ENCODE measurements around the gene GTPBP2.
"Not testable (repeated sequence)": the region's sequence is repeated elsewhere in the genome, so short reads cannot be mapped to it uniquely, and the experiment has no call there.

Gene GTPBP2

DNA sequence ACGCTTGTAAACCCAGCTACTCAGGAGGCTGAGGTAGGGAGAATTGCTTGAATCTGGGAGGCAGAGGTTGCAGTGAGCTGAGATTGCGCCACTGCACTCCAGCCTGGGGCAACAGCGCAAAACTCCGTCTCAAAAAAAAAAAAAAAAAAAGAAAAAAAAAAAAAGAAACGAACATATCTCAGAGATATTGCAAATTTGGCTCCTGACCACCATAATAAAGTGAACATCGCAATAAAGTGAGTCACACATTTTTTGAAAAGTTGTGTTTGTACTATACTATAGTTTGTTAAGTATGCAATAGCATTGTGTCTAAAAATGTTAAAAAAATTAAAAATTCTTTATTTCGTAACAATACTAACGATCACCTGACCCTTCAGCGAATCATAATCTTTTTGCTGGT, 29.1 kb upstream of the GTPBP2 start:
- DNase-seq, result no peak

DNA sequence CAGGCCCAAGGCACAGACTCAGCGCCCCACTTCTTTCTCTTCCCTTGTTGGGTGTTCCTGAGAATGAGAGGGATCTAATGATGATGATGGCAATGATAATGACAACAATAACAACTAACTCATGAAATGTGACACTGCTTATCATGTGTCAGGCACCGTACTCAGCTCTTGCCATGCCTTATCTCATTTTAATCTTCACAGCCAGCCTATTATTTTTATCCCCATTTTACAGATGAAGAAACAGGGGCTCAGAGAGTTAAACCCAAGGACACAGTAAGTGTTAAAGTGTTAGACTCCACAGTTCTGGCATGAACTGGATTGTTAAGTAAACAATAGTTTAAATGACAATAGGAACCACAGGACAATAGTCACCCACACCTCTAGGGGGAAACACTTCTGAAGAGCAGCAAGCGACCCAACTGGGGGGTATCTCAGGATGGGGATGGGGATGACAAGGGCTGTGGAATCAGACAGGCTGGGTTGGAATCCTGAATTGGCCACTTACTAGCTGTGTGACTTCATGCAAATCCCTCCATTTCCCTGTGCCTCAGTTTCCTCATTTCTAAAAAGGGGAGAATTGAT, 28.2 kb upstream of the GTPBP2 start:
- no peak for DNase-seq

DNA sequence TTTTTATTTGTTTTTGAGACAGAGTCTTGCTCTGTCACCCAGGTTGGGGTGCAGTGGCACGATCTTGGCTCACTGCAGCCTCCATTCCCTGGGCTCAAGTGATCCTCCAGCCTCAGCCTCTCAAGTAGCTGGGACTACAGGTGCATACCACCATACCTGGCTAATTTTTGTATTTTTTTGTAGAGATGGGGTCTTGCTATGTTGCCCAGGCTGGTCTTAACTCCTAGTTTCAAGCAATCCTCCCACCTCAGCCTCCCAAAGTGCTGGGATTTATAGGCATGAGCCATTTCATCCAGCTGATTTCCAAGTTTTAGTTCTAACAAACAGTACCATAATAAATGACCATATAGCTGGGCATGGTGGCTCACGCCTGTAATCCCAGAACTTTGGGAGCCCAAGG, 23.8 kb upstream of the GTPBP2 start:
- DNase-seq, result not testable (repeated sequence)

- DNase-seq, result no peak
These were observed 19.2 kb upstream of the GTPBP2 start for GRCh38 chr6:43648248-43648647.

DNA sequence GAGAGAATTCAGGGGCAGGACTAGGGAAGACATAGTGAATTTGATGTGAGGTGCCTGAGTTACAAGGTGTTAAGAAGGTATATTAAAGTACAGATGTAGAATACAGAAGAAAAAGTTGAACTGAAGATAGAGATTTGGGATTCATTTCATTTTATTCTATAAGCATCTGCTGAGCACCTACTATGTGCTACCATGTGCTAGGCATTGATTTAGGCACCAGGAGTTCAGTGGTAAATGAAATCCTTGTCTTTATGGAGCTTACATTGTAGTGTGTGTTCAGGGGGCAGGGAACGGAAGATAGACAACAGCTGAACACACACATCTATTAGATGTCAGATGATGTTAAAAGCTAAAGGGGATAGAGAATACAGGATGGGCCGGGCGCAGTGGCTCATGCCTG, 18.5 kb upstream of the GTPBP2 start:
- no peak for DNase-seq

DNA sequence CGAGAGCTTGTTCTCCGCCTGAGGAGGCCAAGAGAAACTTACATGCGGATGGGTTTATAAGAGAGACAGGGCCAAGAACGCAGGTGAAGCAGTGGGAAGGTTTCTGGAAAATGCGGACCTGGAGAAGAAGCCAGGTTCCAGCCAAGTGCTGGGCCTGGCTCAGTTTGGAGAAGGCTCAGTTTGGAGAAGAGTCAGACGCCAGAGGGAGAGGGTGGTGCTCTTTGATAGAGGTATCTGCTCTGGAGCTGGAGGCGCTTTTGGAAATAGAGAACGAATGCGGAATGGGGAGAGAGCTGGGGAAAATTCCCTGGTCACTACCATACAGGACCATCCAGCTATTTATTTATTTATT, 16.5 kb upstream of the GTPBP2 start:
- DNase-seq, result no peak

DNA sequence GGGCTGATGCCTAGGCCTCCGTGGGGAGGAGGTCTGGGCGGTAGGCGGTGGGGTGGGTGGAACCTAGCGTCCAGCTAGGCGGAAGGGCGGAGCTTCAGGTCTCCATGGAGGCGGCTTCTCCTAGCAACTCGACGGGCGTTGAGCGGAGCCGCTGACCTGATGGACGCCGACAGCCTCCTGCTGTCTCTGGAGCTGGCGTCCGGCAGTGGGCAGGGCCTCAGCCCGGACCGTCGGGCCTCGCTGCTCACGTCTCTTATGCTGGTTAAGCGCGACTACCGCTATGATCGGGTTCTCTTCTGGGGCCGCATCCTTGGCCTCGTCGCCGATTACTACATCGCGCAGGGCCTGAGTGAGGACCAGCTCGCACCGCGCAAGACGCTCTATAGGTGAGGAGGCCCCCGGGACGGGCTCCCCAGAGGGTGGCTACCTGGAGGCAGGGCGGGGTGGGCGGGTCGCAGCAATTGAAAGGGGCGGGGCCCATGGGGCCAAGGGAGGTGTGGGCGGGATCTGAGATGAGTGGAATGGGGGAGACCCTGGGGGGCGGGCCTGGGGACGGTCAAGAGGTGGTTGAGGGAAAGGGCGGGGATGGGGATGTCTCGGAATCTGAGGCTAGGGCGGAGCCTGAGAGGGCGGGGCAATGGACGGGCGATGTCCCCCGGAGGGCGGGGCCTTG, 16.0 kb upstream of the GTPBP2 start, which contains the start of gene RSPH9:
RSPH9 (plus strand) TSS at position 97 of the 673 bp plus-strand sequence; CDS start at position 160, 63 bp downstream.
- peak; percentile 63 to 65 for DNase-seq

DNA sequence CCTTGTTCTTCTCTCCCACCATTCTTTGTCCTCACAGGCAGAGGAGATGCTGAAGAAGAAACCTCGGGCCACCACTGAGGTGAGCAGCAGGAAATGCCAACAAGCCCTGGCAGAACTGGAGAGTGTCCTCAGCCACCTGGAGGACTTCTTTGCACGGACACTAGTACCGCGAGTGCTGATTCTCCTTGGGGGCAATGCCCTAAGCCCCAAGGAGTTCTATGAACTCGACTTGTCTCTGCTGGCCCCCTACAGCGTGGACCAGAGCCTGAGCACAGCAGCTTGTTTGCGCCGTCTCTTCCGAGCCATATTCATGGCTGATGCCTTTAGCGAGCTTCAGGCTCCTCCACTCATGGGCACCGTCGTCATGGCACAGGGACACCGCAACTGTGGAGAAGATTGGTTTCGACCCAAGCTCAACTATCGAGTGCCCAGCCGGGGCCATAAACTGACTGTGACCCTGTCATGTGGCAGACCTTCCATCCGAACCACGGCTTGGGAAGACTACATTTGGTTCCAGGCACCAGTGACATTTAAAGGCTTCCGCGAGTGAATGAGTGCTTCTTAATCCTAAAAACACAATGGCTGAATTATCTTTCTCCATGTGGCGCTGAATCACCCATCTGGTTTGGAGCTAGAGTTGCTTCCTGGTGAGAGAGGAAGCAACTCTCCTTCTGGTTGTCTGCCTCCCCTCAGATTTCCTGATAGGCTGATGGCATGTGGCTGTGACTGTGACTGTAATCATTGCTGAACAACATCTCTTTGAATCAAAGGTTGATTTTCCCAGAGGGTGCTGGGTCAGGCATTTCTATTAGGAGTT, 11.1 kb upstream of the GTPBP2 start:
- DNase-seq, result no peak

- peak in 1 of 2 donors; percentile 5 for DNase-seq
These were observed 7.2 kb upstream of the GTPBP2 start for GRCh38 chr6:43636308-43636659.

GRCh38 chr6:43635387-43636307, 6.6 kb upstream of the GTPBP2 start, which contains the start of gene MAD2L1BP:
MAD2L1BP (plus strand) TSS chr6:43635840; CDS start chr6:43635876, 36 bp downstream.
- DNase-seq, result peak; percentile 84

- no peak for DNase-seq
These were observed 5.7 kb upstream of the GTPBP2 start for GRCh38 chr6:43634702-43635303.

- not testable (repeated sequence) for DNase-seq
These were observed 3.9 kb upstream of the GTPBP2 start for GRCh38 chr6:43633002-43633401.

DNA sequence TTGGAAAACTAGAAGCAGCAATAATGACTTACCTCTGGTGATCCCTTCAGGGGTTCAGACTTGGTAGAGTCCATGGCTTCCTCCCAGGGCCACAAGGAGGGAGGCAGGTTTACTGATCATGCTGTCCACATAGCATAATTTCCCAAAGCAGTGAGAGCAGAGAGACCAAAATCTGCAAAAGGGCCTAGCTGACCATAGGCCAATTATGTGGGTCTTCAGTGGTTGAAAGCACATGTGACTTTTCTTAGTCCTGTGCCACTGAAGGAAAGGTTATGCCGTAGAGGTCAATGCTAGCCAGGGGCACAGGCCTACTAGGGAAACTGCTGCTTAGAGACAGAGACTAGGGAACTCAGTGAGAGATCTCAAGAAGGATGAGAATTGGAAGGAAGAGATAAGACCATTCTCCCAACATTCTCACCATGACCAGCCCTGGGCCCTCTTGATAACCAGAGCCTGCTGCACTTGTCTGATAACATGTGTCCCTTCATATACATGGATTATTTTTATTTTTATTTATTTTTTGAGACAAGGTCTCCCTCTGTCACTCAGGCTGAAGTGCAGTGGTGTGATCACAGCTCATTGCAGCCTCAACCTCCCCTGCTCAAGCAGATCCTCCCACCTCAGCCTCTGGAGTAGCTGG, 2.0 kb upstream of the GTPBP2 start:
- no peak for DNase-seq

DNA sequence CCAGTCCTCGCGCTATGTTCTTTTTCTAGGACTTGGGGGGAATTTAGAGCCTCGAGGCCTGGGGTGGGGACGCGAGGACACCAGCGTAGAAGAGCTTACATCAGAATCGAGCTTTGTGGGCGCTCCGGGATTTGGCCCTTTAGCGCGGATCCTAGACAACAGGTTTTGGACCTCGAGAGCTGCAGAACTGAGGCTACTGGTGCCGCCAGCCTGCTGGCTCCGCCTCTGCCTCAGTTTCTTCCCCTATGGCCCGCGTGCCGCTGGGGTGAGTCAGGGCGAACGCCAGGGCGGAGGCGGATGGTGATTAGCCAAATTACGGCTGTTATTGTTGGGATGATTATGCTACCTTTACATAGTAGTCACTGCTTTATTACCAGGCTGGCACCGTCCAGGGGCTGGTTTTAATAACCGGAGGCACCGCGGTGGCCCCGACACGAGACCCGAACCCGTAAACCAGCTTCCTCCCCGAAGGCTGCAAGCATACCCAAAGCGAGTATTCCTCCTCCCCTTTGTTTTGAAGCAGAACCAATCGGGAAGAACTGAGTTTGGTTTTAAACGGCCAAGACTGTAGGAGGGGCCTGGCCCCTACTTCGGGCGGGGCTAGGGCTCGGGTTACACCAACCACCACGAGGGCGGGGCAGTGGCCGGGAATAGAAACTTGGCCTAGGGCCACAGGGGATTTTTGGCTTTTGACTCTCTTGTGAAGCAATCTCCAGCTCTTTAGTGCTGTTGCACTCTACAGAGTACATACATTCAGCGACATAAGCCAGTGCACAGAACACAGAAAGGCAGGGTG, 639 bp upstream of the GTPBP2 start:
- peak; percentile 79 to 82 for DNase-seq

DNA sequence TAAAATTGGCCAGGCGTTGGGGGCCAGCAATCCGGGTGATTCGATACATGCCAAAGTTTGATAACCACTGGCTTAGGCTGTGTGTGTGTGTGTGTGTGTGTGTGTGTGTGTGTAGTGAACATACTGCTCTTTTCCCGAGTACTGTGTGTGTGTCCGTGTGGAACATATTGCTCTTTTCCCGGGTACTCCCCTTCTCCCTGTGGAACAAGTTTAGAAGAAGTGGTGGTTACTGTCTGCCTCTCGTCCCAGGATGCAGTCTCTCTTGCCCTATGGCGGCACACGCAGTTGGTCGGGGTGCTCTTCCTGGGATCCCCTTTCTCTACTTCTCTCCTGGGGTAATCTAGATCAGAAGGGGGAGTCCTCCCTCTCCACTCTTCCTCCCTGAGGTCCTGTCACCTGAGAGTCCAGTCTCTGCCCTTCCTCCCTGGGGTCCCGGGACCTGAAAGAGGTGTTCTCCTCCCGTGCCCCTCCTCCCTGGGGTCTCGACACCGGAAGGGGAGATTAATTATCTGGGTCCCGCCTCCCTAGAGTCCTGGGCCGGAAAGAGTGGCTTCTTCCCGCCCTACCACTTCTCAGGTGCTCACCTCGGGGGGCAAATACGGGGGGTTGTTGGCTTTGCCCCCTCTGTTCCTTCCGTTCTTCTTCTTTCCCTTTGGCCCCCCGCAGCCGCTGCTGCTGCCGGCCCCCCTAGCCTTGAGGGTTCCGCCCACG, 516 bp downstream of the GTPBP2 start:
- DNase-seq, result peak; percentile 45 to 51

- DNase-seq, result no peak
These were observed 1.8 kb downstream of the GTPBP2 start for GRCh38 chr6:43627008-43627825.

- no peak for DNase-seq
These were observed 3.6 kb downstream of the GTPBP2 start for GRCh38 chr6:43625393-43625992.

- no peak for DNase-seq
These were observed 4.2 kb downstream of the GTPBP2 start for GRCh38 chr6:43624786-43625288.
